SKM-1 treated with dmso at 0.1 percent for 144 hours (cell line): Measurements from ENCODE around the gene MED12.

Source experiments
- DNase-seq: peaks from one replicate; lab custom pipeline; 2025; ENCODE audit not compliant: unreplicated experiment; lab: John Stamatoyannopoulos, UW

MED12 gene

GRCh38 chrX:71118032-71118984, at the start of gene MED12:
TSS of gene MED12 (plus strand) at chrX:71118596. CDS start at chrX:71118755, 159 bp downstream.
- DNase-seq = peak; percentile 38

- DNase-seq = no peak
These were observed 47.9 kb upstream of the MED12 start for GRCh38 chrX:71070531-71070930.

- DNase-seq = no peak
These were observed 36.9 kb upstream of the MED12 start for GRCh38 chrX:71081330-71082123.

DNA sequence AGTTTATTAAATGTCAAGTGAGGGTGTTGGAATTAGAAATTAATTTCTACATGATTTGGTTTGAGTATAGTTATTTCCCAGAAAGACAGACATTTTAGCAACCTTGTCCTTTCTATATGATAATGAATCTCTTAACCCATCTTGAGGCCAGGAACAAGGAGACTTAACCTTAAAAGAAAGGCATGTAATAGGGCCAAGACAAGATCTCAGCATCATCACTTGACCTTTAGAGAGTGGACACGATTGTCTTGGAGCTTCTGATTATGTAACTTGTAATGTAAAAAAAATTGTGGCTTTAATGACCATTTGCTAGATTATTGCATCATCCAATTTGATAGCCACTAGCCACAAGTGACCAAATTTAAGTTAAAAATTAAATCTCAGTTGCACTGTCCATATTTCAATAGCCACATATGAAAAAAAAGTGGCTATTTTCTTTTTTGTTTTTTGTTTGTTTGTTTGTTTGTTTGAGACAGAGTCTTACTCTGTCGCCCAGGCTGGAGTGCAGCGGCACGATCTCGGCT, 36.2 kb upstream of the MED12 start:
- DNase-seq = no peak

DNA sequence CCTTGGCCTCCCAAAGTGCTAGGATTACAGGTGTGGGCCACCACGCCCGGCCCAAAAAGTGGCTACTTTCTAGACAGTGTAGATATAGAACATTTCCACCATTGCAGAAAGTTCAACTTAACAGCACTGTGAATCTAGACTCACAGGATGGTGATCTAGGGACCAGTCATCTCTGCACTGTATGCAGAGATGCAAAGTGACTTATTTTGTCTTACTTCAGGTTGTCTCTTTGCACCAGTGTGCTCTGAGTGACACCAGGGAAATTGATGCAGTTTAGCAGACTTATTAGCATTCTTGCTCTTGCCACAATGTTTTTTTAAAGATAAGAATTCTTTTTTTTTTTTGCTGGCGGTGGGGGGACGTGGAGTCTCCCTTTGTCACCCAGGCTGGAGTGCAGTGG, 35.6 kb upstream of the MED12 start:
- no peak for DNase-seq

GRCh38 chrX:71085900-71086299, 32.5 kb upstream of the MED12 start:
- no peak for DNase-seq

DNA sequence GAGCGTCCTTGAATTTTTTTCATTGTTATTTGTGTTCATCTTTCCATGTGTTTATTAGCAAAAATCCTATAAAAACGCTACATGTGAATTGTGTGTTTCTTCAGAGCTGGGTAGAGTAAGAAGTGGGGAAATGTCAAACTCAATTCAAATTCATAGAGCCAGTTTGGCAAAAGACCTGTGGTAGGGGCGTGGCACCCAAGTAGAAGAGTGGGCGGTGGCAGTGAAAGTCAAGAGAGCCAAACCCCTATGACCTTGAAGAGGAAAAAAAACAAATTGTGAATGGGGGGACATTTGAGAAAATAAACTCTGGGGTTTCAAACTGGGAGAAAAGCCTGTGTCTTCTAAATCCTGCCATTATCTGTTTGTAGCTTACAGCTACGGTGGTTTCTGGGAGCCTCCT, 27.1 kb upstream of the MED12 start:
- DNase-seq = no peak

DNA sequence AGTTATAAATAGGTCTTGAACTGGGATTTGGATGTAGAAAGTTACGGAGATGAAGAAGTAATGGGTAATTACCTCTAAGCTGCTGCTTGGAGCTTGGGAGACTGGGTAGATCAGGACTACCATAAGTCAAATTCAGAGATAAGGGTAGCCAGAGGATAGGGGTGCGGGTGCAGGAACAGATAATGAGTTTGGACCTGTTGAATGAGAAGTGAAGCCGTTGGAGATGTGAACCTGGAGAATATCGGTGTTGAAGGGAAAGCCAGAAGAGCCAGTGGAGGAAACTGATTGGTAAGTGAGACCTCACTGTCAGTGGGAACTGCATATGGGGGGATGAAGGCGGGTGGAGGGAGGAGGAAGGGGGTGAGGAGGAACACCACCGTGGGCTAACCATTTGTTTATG, 23.4 kb upstream of the MED12 start:
- no peak for DNase-seq

DNA sequence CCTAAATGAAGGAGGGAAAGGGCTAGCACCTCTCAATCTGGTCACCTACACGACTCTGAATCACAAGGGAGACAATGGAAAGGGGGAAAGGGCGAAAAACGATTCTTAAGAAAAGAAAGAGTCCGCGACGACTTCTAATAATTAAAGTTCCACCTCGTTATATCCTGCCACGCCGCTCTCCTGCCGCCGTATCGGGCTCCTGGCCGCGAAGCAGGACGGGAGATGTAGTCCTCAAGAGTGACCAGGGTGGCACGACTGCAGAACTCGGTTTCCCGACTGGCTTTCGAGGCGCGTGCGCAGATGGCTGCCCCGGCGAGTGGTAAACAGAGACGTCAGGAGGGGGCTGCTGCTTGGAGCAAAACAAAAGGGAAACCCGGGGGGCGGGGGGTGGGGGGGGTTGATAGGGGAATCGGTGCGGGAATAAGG, 22.8 kb upstream of the MED12 start, which contains the start of gene FOXO4:
FOXO4 (plus strand) TSS at position 297 of the 426 bp plus-strand sequence. CDS start 678 bp downstream, outside the sequence.
- peak; percentile 71 for DNase-seq

- peak; percentile 32 for DNase-seq
These were observed 22.2 kb upstream of the MED12 start for GRCh38 chrX:71095981-71096759.

GRCh38 chrX:71096760-71097032, 21.7 kb upstream of the MED12 start:
- DNase-seq = no peak

DNA sequence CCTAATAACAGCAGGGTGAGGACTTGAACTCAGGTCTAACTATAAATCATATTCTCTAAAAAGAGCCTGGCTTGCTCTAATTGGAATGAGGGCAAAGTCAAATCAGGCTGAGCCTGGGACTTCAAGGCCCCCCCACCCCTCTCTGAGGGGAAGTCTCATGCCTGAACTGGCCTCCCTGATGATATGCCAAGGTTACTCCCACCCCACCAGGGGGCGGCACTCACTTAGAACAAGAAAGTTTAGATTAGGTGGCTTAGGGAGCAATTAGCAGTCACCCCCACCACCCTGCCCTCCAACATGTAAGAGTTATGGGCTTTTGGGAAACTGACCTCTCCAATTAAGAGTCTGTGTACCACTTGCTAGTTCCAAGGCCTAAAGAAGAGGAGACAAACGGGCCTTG, 20.1 kb upstream of the MED12 start:
- DNase-seq = peak; percentile 47

GRCh38 chrX:71098951-71099506, 19.4 kb upstream of the MED12 start:
- DNase-seq = no peak

- no peak for DNase-seq
These were observed 18.7 kb upstream of the MED12 start for GRCh38 chrX:71099736-71100135.

- no peak for DNase-seq
These were observed 17.6 kb upstream of the MED12 start for GRCh38 chrX:71100581-71101505.

DNA sequence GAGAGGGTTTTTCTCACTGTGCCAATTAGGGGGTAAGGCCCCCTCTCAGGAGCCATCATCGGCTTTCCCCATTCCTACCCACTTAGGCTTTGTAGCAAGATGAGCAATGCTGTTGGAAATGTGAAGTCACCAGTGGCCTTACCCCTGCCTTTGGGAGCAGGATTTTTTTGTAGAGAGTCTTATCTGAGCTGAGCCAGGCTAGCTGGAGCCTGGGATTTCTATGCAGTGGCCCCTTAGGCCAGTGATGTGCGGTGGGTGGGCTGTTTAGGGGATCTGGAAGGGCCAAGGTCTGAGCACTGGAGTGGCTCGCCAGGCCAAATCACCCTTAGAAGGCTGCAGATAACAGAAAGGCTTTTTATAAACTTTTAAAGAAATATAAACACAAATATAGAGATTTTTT, 16.1 kb upstream of the MED12 start:
- DNase-seq = no peak

GRCh38 chrX:71103110-71103983, 15.0 kb upstream of the MED12 start:
- peak; percentile 38 for DNase-seq

DNA sequence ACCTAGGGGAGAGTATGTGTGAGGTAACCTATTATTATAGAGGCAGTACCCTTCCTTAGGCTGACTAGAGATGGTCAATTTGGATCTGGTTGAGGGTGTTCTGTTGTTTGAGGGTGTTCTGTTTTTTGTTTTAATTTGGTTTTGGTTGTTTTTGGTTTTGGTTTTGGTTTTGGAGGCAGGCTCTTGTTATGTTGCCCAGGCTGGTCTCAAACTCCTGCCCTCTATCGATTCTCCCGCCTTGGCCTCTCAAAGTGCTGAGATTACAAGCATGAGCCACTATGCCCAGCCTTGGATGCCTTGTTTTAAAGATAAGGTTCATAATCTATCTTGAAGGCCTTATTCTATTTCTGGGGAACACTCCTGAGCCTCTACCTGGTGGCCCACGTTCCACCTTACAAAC, 12.8 kb upstream of the MED12 start:
- DNase-seq = no peak

DNA sequence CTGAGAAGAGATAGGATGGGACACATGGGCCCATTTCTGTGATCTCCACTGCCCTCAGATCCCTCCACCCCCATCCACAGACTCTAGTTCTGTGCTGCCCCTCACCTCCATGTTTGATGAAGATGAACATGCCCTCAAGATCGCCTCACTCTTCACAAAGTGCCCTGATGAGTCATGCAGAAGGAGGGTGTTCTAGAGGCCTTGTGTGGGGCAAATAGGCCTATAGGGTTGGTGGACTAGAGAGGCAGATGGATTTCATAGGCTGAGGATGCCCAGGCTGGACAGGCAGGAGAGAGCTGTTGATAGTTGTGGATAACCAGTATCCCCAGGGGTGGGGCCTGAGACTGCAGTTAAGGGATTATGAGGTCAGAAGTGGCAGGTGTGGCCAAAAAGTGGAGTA, 12.0 kb upstream of the MED12 start, which contains the start of gene CXorf65:
CXorf65 (minus strand) TSS at position 314 of the 400 bp plus-strand sequence; CDS start at position 130, 184 bp downstream.
- no peak for DNase-seq
